Measurements from ENCODE around the gene C10orf71.

The C10orf71 gene

DNA sequence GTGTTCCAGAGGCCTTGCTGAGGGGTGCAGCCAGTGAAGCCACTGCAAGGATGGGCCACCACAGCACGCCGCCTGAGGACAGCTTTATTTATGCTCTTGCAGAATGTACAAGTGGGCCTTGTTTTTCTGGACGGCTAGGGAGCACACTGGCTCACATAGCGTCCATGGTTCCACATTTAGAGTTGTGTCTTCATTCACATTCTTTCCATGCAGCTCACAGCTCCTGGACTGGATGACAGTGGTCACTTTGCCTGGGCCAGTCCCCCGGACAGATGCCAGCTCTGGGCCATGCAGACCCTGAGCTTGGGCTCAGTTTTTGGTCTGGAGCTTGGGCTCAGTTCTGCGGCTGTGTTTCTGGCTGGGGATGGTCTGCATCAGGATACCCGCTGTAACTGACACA, 2.6 kb upstream of the C10orf71 start:
- in situ Hi-C loops (cut with HindIII; ENCODE audit: low sequenced_read_pairs) = no loop called here
- H3K4me3 ChIP-seq (ENCODE audit: low read depth, low read length) = no peak overlapping the region
- no peak for DNase-seq (ENCODE audit: low read depth)
- TF ChIP-seq, protein P1, sequence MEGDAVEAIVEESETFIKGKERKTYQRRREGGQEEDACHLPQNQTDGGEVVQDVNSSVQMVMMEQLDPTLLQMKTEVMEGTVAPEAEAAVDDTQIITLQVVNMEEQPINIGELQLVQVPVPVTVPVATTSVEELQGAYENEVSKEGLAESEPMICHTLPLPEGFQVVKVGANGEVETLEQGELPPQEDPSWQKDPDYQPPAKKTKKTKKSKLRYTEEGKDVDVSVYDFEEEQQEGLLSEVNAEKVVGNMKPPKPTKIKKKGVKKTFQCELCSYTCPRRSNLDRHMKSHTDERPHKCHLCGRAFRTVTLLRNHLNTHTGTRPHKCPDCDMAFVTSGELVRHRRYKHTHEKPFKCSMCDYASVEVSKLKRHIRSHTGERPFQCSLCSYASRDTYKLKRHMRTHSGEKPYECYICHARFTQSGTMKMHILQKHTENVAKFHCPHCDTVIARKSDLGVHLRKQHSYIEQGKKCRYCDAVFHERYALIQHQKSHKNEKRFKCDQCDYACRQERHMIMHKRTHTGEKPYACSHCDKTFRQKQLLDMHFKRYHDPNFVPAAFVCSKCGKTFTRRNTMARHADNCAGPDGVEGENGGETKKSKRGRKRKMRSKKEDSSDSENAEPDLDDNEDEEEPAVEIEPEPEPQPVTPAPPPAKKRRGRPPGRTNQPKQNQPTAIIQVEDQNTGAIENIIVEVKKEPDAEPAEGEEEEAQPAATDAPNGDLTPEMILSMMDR (IDR thresholded peaks at IDR 0.05; ENCODE audit: low read depth, low read length, missing control alignments) = no peak

DNA sequence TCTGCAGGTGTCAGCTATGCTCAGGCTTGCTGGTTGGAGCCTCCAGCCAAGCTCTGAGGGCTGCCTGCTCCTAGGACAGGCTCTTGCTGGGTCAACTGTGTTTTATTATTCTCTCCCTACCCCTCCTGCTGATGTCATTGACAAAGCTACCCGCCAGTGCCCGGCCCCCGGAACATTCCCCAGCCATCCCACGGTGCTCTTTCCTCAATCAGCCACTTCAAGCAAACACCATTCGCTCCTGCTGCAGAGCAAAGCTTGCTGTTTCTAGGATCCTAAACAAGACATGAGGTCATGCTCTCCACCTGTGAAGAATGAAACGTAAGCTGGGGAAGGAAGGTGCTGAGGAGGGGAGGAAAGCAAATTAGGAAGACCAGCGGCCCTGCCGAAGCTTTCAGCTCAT, 2.1 kb upstream of the C10orf71 start:
- DNase-seq (ENCODE audit: low read depth) = no peak
- in situ Hi-C loops (cut with HindIII; ENCODE audit: low sequenced_read_pairs) = no loop called here
- no peak overlapping the region for H3K4me3 ChIP-seq (ENCODE audit: low read depth, low read length)
- TF ChIP-seq, protein P1 (IDR thresholded peaks at IDR 0.05; ENCODE audit: low read depth, low read length, missing control alignments) = no peak

DNA sequence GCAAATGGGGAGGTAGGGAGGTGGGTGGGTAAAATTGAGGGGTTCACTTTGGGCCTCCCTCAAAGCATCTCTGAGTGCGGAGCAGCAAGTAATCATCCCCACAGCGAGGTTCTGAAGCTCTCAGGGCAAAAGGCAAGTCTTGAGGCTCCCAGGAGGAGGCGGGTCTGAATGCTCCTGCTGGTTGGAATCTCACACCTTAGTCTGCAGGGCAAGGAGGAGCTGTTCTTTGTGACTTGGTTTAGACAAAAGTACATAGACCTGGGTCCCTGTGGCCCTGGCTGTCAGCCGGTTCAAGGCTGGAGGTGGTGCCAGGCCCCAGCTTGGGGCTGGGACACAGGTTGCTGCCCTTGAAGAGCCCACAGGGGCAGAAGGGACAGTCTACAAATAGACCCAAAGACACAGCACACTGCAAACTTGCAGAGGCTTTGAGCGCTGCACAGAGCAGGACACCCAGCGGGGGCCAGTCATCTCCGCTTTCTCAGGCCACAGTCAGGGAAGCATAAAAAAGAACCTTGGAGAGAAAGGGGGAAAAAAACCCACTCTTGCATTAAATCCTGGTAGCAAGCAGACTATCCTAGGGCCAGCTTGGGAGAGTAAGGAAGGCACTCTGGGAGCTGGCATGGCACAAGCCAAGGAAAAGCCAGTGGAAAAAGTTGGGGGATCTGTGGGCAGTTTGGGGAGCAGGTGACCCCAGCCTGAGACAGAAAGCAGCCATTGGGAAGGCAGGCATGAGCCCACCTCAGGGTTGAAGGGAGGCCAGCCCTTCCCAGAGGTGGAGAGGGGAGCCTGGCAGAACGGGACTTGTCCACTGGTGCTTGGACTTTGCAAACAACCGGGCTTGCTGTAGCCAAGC, 926 bp upstream of the C10orf71 start:
- in situ Hi-C loops (cut with HindIII; ENCODE audit: low sequenced_read_pairs) = no loop called here
- TF ChIP-seq, protein P1 (IDR thresholded peaks at IDR 0.05; ENCODE audit: low read depth, low read length, missing control alignments) = no peak
- no peak overlapping the region for H3K4me3 ChIP-seq (ENCODE audit: low read depth, low read length)
- no peak for DNase-seq (ENCODE audit: low read depth)

DNA sequence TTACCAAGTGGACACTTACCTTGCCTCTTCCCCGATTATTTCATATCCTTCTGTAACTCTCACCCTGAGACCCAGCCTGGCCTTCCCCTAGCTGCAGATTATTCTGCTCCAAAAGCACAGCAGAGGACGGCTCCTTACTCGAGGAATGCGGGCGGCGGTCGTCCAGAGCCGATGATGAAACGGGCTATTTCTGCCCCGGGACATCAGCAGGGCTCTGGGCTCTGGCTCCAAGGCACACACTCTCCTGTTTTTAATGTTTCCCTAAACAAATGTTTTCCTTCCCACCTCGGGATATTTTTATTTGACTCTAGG, 343 bp upstream of the C10orf71 start:
- no peak for DNase-seq (ENCODE audit: low read depth)
- in situ Hi-C loops (cut with HindIII; ENCODE audit: low sequenced_read_pairs) = no loop called here
- TF ChIP-seq, protein P1 (IDR thresholded peaks at IDR 0.05; ENCODE audit: low read depth, low read length, missing control alignments) = no peak
- no peak overlapping the region for H3K4me3 ChIP-seq (ENCODE audit: low read depth, low read length)

DNA sequence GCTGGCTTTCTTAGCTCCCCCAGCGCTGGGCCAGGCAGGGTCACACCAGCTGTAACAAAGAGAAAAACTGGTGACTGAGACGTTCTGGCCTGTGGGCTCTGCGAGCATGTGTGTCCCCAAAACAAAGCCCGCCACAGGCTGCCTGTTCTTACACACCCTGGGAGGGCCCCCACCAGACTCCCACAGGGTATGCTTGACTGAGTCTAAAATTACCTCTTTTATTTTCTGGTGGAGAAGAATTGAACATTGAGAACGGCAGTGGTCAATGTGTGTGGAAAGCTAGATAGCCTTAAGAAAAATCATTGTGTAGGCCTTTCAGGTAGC, 808 bp downstream of the C10orf71 start:
- in situ Hi-C loops (cut with HindIII; ENCODE audit: low sequenced_read_pairs) = no loop called here
- H3K4me3 ChIP-seq (ENCODE audit: low read depth, low read length) = no peak overlapping the region
- no peak for DNase-seq (ENCODE audit: low read depth)
- TF ChIP-seq, protein P1 (IDR thresholded peaks at IDR 0.05; ENCODE audit: low read depth, low read length, missing control alignments) = no peak

DNA sequence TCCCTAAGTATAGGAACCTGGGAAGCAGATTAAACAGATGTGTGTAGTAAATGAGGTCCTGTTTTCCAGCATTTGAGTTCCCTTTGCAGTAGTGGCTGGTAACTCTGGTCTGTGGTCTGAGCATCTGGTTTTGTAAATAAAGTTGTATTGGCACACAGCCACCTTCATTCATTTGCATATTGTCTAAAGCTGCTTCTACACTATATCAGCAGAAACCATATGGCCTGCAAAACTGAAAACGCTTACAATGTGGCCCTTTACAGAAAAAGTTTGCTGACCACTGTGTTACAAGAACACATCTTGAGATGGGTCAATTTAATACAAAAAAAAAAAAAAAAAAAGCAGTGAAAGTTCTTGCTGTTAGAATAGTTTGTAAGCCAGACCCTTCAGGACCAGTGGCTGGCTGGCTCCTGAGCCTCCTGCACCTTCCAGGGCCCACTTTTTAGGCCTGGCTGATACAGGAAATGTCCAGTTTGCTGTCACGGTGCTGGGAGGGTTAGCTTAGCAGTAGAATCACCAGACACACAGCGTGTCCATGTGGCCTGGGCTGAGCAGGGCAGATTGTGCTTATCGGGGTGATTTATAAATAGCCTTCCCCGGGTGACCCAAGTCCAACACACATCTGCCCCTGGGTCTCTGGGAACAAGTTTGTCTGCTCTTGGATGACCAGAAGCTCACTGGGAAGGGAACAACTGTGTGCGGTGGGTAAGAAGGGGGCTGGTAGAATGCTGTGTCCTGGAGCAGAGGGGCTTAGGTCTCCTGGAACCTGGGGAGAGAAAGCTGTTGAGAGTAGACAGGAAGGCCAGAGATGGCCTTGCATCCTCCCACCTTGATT, 1.4 kb downstream of the C10orf71 start:
- no peak overlapping the region for H3K4me3 ChIP-seq (ENCODE audit: low read depth, low read length)
- peak; percentile 8 for DNase-seq (ENCODE audit: low read depth)
- TF ChIP-seq, protein P1 (IDR thresholded peaks at IDR 0.05; ENCODE audit: low read depth, low read length, missing control alignments) = no peak
- in situ Hi-C loops (cut with HindIII; ENCODE audit: low sequenced_read_pairs) = no loop called here
